HEK293 (cell line): ENCODE measurements around the gene GTPBP6.

Source experiments
- GFI1B ChIP-seq: fragments of 450-650 bp; formaldehyde crosslinking; IDR thresholded peaks from 2 replicates; pipeline ENCODE4 v1.5.1; 2016; ENCODE audit warnings: missing biosample characterization, missing genetic modification characterization
- GLI4 ChIP-seq: fragments of 450-650 bp; formaldehyde crosslinking; IDR thresholded peaks from 2 replicates; pipeline ENCODE4 v1.5.1; 2016; ENCODE audit warnings: missing biosample characterization, missing genetic modification characterization
- KLF10 ChIP-seq: fragments of 450-650 bp; IDR thresholded peaks from 2 replicates; pipeline ENCODE4 v1.5.1; 2018; ENCODE audit warnings: missing biosample characterization, mild to moderate bottlenecking, missing genetic modification characterization
- PRDM2 ChIP-seq: fragments of 450-650 bp; formaldehyde crosslinking; IDR thresholded peaks from 2 replicates; pipeline ENCODE4 v1.5.1; 2016; ENCODE audit warnings: missing biosample characterization, missing genetic modification characterization, borderline replicate concordance
- RBAK ChIP-seq: fragments of 450-650 bp; formaldehyde crosslinking; IDR thresholded peaks from 2 replicates; pipeline ENCODE4 v1.5.1; 2016; ENCODE audit warnings: missing biosample characterization, missing genetic modification characterization
- TSHZ1 ChIP-seq: fragments of 450-650 bp; formaldehyde crosslinking; IDR thresholded peaks from 2 replicates; pipeline ENCODE4 v1.5.1; 2016; ENCODE audit warnings: missing biosample characterization, missing genetic modification characterization, borderline replicate concordance
- ZBTB20 ChIP-seq: fragments of 450-650 bp; formaldehyde crosslinking; IDR thresholded peaks from 2 replicates; pipeline ENCODE4 v1.5.1; 2016; ENCODE audit warnings: missing biosample characterization, missing genetic modification characterization
- ZBTB48 ChIP-seq: fragments of 450-650 bp; formaldehyde crosslinking; IDR thresholded peaks from 2 replicates; pipeline ENCODE4 v1.5.1; 2016; ENCODE audit warnings: missing biosample characterization, missing genetic modification characterization
- ZFHX2 ChIP-seq: fragments of 450-650 bp; formaldehyde crosslinking; conservative IDR thresholded peaks from 2 replicates; pipeline ENCODE4 v1.5.1; 2016; ENCODE audit warnings: missing biosample characterization, missing genetic modification characterization
- ZFP37 ChIP-seq: fragments of 450-650 bp; formaldehyde crosslinking; IDR thresholded peaks from 2 replicates; pipeline ENCODE4 v1.5.1; 2016; ENCODE audit warnings: missing biosample characterization, missing genetic modification characterization
- ZFP41 ChIP-seq: fragments of 450-650 bp; formaldehyde crosslinking; IDR thresholded peaks from 2 replicates; pipeline ENCODE4 v1.5.1; 2016; ENCODE audit warnings: missing biosample characterization, missing genetic modification characterization, borderline replicate concordance
- ZNF10 ChIP-seq: fragments of 450-650 bp; formaldehyde crosslinking; IDR thresholded peaks from 2 replicates; pipeline ENCODE4 v1.5.1; 2017; ENCODE audit warnings: missing biosample characterization, missing genetic modification characterization
- ZNF214 ChIP-seq: fragments of 450-650 bp; formaldehyde crosslinking; IDR thresholded peaks from 2 replicates; pipeline ENCODE4 v1.5.1; 2017; ENCODE audit warnings: missing biosample characterization, mild to moderate bottlenecking, missing genetic modification characterization, borderline replicate concordance
- ZNF302 ChIP-seq: fragments of 450-650 bp; formaldehyde crosslinking; IDR thresholded peaks from 2 replicates; pipeline ENCODE4 v1.5.1; 2016; ENCODE audit warnings: missing biosample characterization, missing genetic modification characterization, low read depth
- ZNF37A ChIP-seq: fragments of 450-650 bp; IDR thresholded peaks from 2 replicates; pipeline ENCODE4 v1.5.1; 2018; ENCODE audit warnings: missing biosample characterization, missing genetic modification characterization
- ZNF423 ChIP-seq: fragments of 450-650 bp; formaldehyde crosslinking; IDR thresholded peaks from 2 replicates; pipeline ENCODE4 v1.5.1; 2016; ENCODE audit warnings: missing biosample characterization, missing genetic modification characterization
- ZNF488 ChIP-seq: fragments of 450-650 bp; formaldehyde crosslinking; IDR thresholded peaks from 2 replicates; pipeline ENCODE4 v1.5.1; 2016; ENCODE audit warnings: missing biosample characterization, missing genetic modification characterization
- ZNF548 ChIP-seq: fragments of 450-650 bp; formaldehyde crosslinking; IDR thresholded peaks from 2 replicates; pipeline ENCODE4 v1.5.1; 2016; ENCODE audit warnings: missing biosample characterization, missing genetic modification characterization
- ZNF561 ChIP-seq: fragments of 450-650 bp; IDR thresholded peaks from 2 replicates; pipeline ENCODE4 v1.5.1; 2018; ENCODE audit warnings: missing biosample characterization, missing genetic modification characterization, borderline replicate concordance
- ZNF76 ChIP-seq: fragments of 450-650 bp; formaldehyde crosslinking; IDR thresholded peaks from 2 replicates; pipeline ENCODE4; 2016; ENCODE audit warnings: low read depth, missing biosample characterization, missing genetic modification characterization, borderline replicate concordance
- ZNF791 ChIP-seq: fragments of 450-650 bp; formaldehyde crosslinking; IDR thresholded peaks from 2 replicates; pipeline ENCODE4 v1.5.1; 2016; ENCODE audit warnings: missing biosample characterization, missing genetic modification characterization
- ZSCAN4 ChIP-seq: fragments of 450-650 bp; formaldehyde crosslinking; IDR thresholded peaks from 2 replicates; pipeline ENCODE4 v1.5.1; 2017; ENCODE audit warnings: missing biosample characterization, missing genetic modification characterization
- ZSCAN5A ChIP-seq: fragments of 450-650 bp; formaldehyde crosslinking; IDR thresholded peaks from 2 replicates; pipeline ENCODE4 v1.5.1; 2016; ENCODE audit warnings: missing biosample characterization, missing genetic modification characterization
- TF ChIP-seq, protein P1 (sequence below): fragments of 450-650 bp; formaldehyde crosslinking; IDR thresholded peaks from 2 replicates; pipeline ENCODE4 v1.5.1; 2016; ENCODE audit warnings: missing biosample characterization, missing genetic modification characterization

Gene GTPBP6

GRCh38 chrX:318739-319578 lies at the start of gene GTPBP6 (continued):
- TF ChIP-seq PRDM2 (tag by site-specific recombination), result no peak
- TF ChIP-seq GFI1B, result no peak
- peak; percentile 97 for TF ChIP-seq KLF10
- no peak for TF ChIP-seq ZSCAN4 (tag by site-specific recombination)
- TF ChIP-seq ZNF37A, result no peak
- TF ChIP-seq, protein P1, sequence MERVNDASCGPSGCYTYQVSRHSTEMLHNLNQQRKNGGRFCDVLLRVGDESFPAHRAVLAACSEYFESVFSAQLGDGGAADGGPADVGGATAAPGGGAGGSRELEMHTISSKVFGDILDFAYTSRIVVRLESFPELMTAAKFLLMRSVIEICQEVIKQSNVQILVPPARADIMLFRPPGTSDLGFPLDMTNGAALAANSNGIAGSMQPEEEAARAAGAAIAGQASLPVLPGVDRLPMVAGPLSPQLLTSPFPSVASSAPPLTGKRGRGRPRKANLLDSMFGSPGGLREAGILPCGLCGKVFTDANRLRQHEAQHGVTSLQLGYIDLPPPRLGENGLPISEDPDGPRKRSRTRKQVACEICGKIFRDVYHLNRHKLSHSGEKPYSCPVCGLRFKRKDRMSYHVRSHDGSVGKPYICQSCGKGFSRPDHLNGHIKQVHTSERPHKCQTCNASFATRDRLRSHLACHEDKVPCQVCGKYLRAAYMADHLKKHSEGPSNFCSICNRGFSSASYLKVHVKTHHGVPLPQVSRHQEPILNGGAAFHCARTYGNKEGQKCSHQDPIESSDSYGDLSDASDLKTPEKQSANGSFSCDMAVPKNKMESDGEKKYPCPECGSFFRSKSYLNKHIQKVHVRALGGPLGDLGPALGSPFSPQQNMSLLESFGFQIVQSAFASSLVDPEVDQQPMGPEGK (tag by site-specific recombination), result peak; percentile 34; the same call in 1 of the 2 replicates
- TF ChIP-seq ZNF76 (tag by site-specific recombination), result peak; percentile 13; the same call in 1 of the 2 replicates
- TF ChIP-seq ZFP41 (tag by site-specific recombination), result no peak
- TF ChIP-seq ZNF548 (tag by site-specific recombination), result no peak
- TF ChIP-seq ZNF561 (tag by site-specific recombination), result peak; percentile 69; the same call in 1 of the 2 replicates
- TF ChIP-seq ZNF302 (tag by site-specific recombination), result no peak
- TF ChIP-seq GLI4, result no peak
- peak; percentile 79 for TF ChIP-seq ZNF423 (tag by site-specific recombination)
- no peak for TF ChIP-seq ZFP37 (tag by site-specific recombination)
- TF ChIP-seq ZNF791, result no peak
- peak; percentile 94 for TF ChIP-seq ZNF10 (tag by site-specific recombination)
- TF ChIP-seq ZNF214, result no peak
- no peak for TF ChIP-seq ZNF488 (tag by site-specific recombination)
- TF ChIP-seq ZBTB20, result no peak
- no peak for TF ChIP-seq RBAK (tag by site-specific recombination)
- no peak for TF ChIP-seq ZSCAN5A (tag by site-specific recombination)
- peak; percentile 80 for TF ChIP-seq ZFHX2 (tag by site-specific recombination)
- peak; percentile 70; the same call in 1 of the 2 replicates for TF ChIP-seq TSHZ1 (tag by site-specific recombination)
- TF ChIP-seq ZBTB48, result peak; percentile 57
